ENCODE measurements around the gene PURB.
A peak's percentile ranks its signal among the peaks of the same experiment; 100 is the strongest.

The PURB gene

DNA sequence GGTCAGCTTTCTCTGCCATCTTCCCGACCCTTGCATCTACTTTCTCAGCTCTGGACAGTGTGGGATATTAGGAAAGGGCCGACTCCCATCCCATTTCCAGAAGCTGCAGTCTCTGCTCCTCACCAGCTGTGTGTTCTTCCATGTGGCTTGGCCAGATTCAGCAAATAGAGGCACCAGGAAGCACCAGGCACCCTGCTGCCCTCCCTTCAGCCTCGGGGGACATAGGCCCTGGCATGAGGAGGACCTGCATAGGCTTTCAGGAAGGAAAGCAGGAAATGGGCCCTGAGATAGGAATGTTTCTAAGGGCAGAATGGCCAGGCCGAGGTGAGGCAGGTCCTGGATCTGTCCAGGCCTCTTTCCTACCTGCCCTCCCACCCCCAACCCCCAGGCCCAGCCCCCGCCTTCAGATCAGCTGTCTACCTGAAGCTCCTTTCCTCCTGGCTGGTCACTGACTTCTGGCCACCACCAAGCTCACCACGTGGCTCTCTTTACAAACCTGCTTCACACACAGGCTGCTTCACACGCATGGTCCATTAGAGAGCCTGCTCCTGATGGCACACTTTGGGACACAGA, 27.5 kb upstream of the PURB start:
- TF ChIP-seq, protein P1, sequence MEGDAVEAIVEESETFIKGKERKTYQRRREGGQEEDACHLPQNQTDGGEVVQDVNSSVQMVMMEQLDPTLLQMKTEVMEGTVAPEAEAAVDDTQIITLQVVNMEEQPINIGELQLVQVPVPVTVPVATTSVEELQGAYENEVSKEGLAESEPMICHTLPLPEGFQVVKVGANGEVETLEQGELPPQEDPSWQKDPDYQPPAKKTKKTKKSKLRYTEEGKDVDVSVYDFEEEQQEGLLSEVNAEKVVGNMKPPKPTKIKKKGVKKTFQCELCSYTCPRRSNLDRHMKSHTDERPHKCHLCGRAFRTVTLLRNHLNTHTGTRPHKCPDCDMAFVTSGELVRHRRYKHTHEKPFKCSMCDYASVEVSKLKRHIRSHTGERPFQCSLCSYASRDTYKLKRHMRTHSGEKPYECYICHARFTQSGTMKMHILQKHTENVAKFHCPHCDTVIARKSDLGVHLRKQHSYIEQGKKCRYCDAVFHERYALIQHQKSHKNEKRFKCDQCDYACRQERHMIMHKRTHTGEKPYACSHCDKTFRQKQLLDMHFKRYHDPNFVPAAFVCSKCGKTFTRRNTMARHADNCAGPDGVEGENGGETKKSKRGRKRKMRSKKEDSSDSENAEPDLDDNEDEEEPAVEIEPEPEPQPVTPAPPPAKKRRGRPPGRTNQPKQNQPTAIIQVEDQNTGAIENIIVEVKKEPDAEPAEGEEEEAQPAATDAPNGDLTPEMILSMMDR (IDR thresholded peaks at IDR 0.05; ENCODE audit: poor library complexity, severe bottlenecking), result no peak

DNA sequence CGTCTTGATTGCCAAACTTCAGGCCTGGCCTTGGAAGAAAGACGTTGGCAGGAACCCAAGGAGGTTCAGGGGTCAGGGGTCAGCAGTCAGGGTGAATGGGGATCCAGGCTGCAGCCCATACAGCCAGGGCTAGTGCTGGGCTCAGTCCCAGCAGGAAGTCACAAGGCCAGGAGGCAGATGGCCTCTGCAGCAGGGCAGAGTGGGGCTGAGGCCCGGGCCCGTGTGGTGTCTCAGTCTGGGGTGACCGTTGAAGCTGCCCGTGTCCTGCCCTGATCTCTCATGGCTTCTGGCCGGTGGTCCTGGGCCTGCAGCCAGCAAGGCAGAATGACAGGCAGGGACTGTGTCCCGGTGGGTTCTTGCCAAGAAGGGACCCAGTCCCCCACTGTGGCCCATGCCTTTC, 26.6 kb upstream of the PURB start:
- ATAC-seq (ENCODE audit: low read depth), result no peak
- no peaks in the 10 kb centered on the region for H3K36me3 ChIP-seq (ENCODE audit: low read depth)
- no peak overlapping the region for H3K4me3 ChIP-seq (ENCODE audit: severe bottlenecking)
- no peaks in the 10 kb centered on the region for H3K4me1 ChIP-seq (ENCODE audit: insufficient read depth, poor library complexity, severe bottlenecking)
- TF ChIP-seq, protein P1 (IDR thresholded peaks at IDR 0.05; ENCODE audit: poor library complexity, severe bottlenecking), result no peak
- no peaks in the 10 kb centered on the region for H3K9me3 ChIP-seq (ENCODE audit: severe bottlenecking)
- no peak overlapping the region for H3K27ac ChIP-seq (ENCODE audit: poor library complexity, severe bottlenecking)
- no peak for DNase-seq (ENCODE audit: low spot score)
- no peaks in the 10 kb centered on the region for H3K27me3 ChIP-seq (ENCODE audit: insufficient read depth, poor library complexity, severe bottlenecking)

More for the DNA sequence above, 27.5 kb upstream of the PURB start:
- Histone ChIP-seq H3K27ac (ENCODE audit: poor library complexity, severe bottlenecking) (no peak overlapping the region), H3K9me3 (ENCODE audit: severe bottlenecking) (no peaks in the 10 kb centered on the region), H3K4me3 (ENCODE audit: severe bottlenecking) (no peak overlapping the region), H3K36me3 (ENCODE audit: low read depth) (no peaks in the 10 kb centered on the region), H3K27me3 (ENCODE audit: insufficient read depth, poor library complexity, severe bottlenecking) (no peaks in the 10 kb centered on the region), H3K4me1 (ENCODE audit: insufficient read depth, poor library complexity, severe bottlenecking) (no peaks in the 10 kb centered on the region)
- DNase-seq (ENCODE audit: low spot score) (no peak), ATAC-seq (ENCODE audit: low read depth) (peak; percentile 25; the same call in 1 of the 3 replicates)

DNA sequence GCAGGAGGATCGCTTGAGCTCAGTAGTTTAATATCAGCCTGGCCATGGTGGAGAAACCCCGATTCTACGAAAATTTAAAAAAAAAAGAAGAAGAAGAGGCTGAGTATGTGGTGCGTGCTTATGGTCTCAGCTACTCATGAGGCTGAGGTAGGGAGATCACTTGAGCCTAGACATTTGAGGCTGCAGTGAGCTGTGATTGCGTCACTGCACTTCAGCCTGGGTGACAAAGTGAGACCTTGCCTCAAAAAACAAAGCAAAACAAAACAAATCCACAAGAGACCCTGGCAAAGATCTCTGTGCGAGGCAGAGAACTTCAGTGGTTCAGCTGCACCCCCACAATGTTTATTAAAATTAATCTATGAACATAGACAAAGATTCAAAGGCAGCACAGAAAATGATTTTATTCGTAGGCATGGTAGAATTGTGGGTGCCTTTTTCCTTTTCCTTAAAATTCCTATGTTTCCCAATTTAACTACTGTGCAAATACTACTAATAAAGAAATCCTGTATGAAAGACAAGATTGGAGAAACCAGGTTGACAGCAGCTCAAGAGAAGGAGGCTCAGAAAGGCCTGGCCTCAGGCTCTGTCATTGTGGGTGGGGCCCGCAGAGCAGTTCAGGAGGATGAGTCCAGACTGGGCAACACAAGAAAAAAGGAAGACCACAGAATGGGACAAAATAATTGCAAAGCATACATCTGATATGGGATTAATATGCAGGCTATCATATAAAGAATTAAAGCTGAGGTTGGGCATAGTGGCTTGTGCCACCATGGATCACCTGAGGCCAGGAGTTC, 24.5 kb upstream of the PURB start:
- TF ChIP-seq, protein P1 (IDR thresholded peaks at IDR 0.05; ENCODE audit: poor library complexity, severe bottlenecking), result no peak
- Histone ChIP-seq H3K9me3 (ENCODE audit: severe bottlenecking) (no peaks in the 10 kb centered on the region), H3K27me3 (ENCODE audit: insufficient read depth, poor library complexity, severe bottlenecking) (no peaks in the 10 kb centered on the region), H3K4me3 (ENCODE audit: severe bottlenecking) (no peak overlapping the region), H3K27ac (ENCODE audit: poor library complexity, severe bottlenecking) (no peak overlapping the region), H3K36me3 (ENCODE audit: low read depth) (no peaks in the 10 kb centered on the region), H3K4me1 (ENCODE audit: insufficient read depth, poor library complexity, severe bottlenecking) (no peaks in the 10 kb centered on the region)
- no peak for ATAC-seq (ENCODE audit: low read depth)
- no peak for DNase-seq (ENCODE audit: low spot score)

DNA sequence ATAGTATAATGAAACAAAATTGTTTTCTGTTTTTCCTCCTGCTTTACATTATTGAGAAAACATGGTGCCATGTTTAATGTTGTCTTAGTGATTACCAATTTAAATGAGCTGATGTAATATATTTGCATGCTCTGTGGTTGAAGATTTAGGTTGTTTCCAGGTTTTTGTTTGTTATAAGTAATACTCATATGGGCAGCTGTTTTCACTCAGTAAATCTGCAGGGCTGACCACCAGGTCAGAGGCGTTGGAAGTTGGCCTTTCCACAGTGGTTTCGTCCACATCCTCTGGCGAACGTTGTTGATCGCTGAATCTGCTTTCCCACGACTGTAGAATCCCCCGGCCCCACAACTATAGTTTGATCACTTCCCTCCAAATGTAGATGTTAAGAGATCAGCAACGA, 21.6 kb upstream of the PURB start:
- TF ChIP-seq, protein P1 (IDR thresholded peaks at IDR 0.05; ENCODE audit: poor library complexity, severe bottlenecking), result no peak
- Histone ChIP-seq H3K36me3 (ENCODE audit: low read depth) (no peaks in the 10 kb centered on the region), H3K27ac (ENCODE audit: poor library complexity, severe bottlenecking) (no peak overlapping the region), H3K4me3 (ENCODE audit: severe bottlenecking) (no peak overlapping the region), H3K4me1 (ENCODE audit: insufficient read depth, poor library complexity, severe bottlenecking) (no peaks in the 10 kb centered on the region), H3K9me3 (ENCODE audit: severe bottlenecking) (no peaks in the 10 kb centered on the region), H3K27me3 (ENCODE audit: insufficient read depth, poor library complexity, severe bottlenecking) (no peaks in the 10 kb centered on the region)
- ATAC-seq (ENCODE audit: low read depth) (no peak), DNase-seq (ENCODE audit: low spot score) (no peak)
